Small intestine (tissue), 7 donors: ENCODE results near the gene SCAF1. TPM values are rescaled to one million over a fixed set of nuclear protein-coding genes. Genes with fewer than 3 reads are reported as not detected.
"Not testable (repeated sequence)": the region's sequence is repeated elsewhere in the genome, so short reads cannot be mapped to it uniquely, and the experiment has no call there.

ENCODE experiments used
- DNase-seq, 2 donors: peaks; one replicate each; pipeline versions ENCODE4 v3.0.0 to v3.0.0-alpha.2; 2013
- FAIRE-seq: peaks from 2 replicates; lab custom pipeline; 2012; peaks lifted over from hg19 to GRCh38; lab: Jason Lieb, UNC
- H3K27ac ChIP-seq, 3 donors: one replicate each; pipeline ENCODE4 v1.5.1; 2013; ENCODE audit warnings: low read length in 2 of 3, mild to moderate bottlenecking in 2 of 3, control low read depth in 1 of 3, inconsistent platforms in 1 of 3, low read depth in 1 of 3, moderate library complexity in 1 of 3
- H3K27me3 ChIP-seq, 3 donors: one replicate each; pipeline ENCODE4 v1.6.1; 2013; ENCODE audit warnings: low read length in 3 of 3, inconsistent platforms in 1 of 3; ENCODE audit not compliant: control insufficient read depth in 3 of 3, insufficient read depth in 3 of 3
- H3K36me3 ChIP-seq, 3 donors: one replicate each; pipeline ENCODE4 v1.6.1; 2013; ENCODE audit warnings: low read length in 3 of 3, inconsistent platforms in 1 of 3, low read depth in 1 of 3, mild to moderate bottlenecking in 1 of 3, moderate library complexity in 1 of 3; ENCODE audit not compliant: control insufficient read depth in 3 of 3, insufficient read depth in 2 of 3
- H3K4me1 ChIP-seq, 3 donors: one replicate each; pipeline ENCODE4 v1.6.1; 2013; ENCODE audit warnings: low read length in 2 of 3, inconsistent platforms in 1 of 3, low read depth in 1 of 3, mild to moderate bottlenecking in 1 of 3, moderate library complexity in 1 of 3; ENCODE audit not compliant: control insufficient read depth in 3 of 3, insufficient read depth in 2 of 3
- H3K4me3 ChIP-seq, 3 donors: one replicate each; pipeline ENCODE4 v1.5.1; 2013; ENCODE audit warnings: low read length in 3 of 3, control low read depth in 1 of 3, inconsistent platforms in 1 of 3, low read depth in 1 of 3, mild to moderate bottlenecking in 1 of 3, moderate library complexity in 1 of 3
- H3K9me3 ChIP-seq, 2 donors: one replicate each; pipeline ENCODE4 v1.6.1; 2013; ENCODE audit warnings: low read depth in 1 of 2, low read length in 1 of 2; ENCODE audit not compliant: control insufficient read depth in 2 of 2, insufficient read depth in 1 of 2
- WGBS, 3 donors: extraction: QIAGEN DNeasy Blood & Tissue Kit; methylation state at CpG; one replicate each; pipeline ENCODE4 v1.1.7; 2013; 5-methylcytosine and 5-hydroxymethylcytosine counted together
- polyA plus RNA-seq, 4 donors: library from polyadenylated mRNA; stranded (reverse) in 3 of 4; unstranded in 1 of 4; fragments of 200-250 nt in 3 of 4; fragments of 120-200 nt in 1 of 4; gene quantifications; one replicate each; pipeline versions ENCODE4 v1.2.1 to v1.2.3, GENCODE V29; 2013
- donor health status: healthy with polysubstance abuse.
- donor health status: control.
- donor health status: control.
- donor health status: Bipolar disorder and iron deficiency.
- donor health status: healthy.

The SCAF1 gene
- polyA plus RNA-seq, 4 donors = 10.5 to 36.2 (median 19.8) TPM

- no peak overlapping the region for H3K27ac ChIP-seq
- no peaks in the 10 kb centered on the region for H3K27me3 ChIP-seq
- DNase-seq (no peak), FAIRE-seq (no peak)
- H3K4me1 ChIP-seq = peaks cover 0 to 4% (median 0%) of the 10 kb centered on the region in 3 donors
- H3K36me3 ChIP-seq = peaks cover 10 to 92% (median 17%) of the 10 kb centered on the region in 3 donors
- no peak overlapping the region for H3K4me3 ChIP-seq
- 65 to 82% (median 71%) methylated on average over 4 of the region's 4 CpGs for WGBS, 3 donors
- H3K9me3 ChIP-seq = peaks cover 0 to 7% of the 10 kb centered on the region in 2 donors
Measured at GRCh38 chr19:49613374-49613773, 28.6 kb upstream of the SCAF1 start.

- Histone ChIP-seq H3K4me1 (peaks cover 0 to 4% (median 0%) of the 10 kb centered on the region in 3 donors), H3K27me3 (no peaks in the 10 kb centered on the region), H3K36me3 (peaks cover 8 to 92% (median 17%) of the 10 kb centered on the region in 3 donors), H3K4me3 (no peak overlapping the region), H3K27ac (no peak overlapping the region), H3K9me3 (peaks cover 0 to 7% of the 10 kb centered on the region in 2 donors)
- no peak for DNase-seq
- FAIRE-seq = no peak
- 75 to 81% (median 81%) methylated on average over 19 of the region's 19 CpGs for WGBS, 3 donors
Measured at GRCh38 chr19:49614096-49614833, 27.7 kb upstream of the SCAF1 start.

- Histone ChIP-seq H3K4me1 (peaks cover 0 to 4% (median 0%) of the 10 kb centered on the region in 3 donors), H3K27me3 (no peaks in the 10 kb centered on the region), H3K9me3 (peaks cover 0 to 7% of the 10 kb centered on the region in 2 donors), H3K36me3 (peaks cover 7 to 93% (median 17%) of the 10 kb centered on the region in 3 donors), H3K27ac (no peak overlapping the region), H3K4me3 (no peak overlapping the region)
- FAIRE-seq (no peak), DNase-seq (no peak)
- WGBS, 3 donors = 96 to 98% (median 97%) methylated on average over 21 to 23 of the region's 23 CpGs
Measured at GRCh38 chr19:49615861-49616260, 26.1 kb upstream of the SCAF1 start.

- H3K27me3 ChIP-seq = no peaks in the 10 kb centered on the region
- DNase-seq (no peak), FAIRE-seq (no peak)
- WGBS, 3 donors = 95 to 96% (median 96%) methylated on average over 7 of the region's 7 CpGs
- H3K36me3 ChIP-seq = peaks cover 9 to 93% (median 17%) of the 10 kb centered on the region in 3 donors
- no peak overlapping the region for H3K4me3 ChIP-seq
- H3K4me1 ChIP-seq = peaks cover 0 to 4% (median 0%) of the 10 kb centered on the region in 3 donors
- H3K27ac ChIP-seq = no peak overlapping the region
- peaks cover 0 to 7% of the 10 kb centered on the region in 2 donors for H3K9me3 ChIP-seq
Measured at GRCh38 chr19:49616532-49616931, 25.5 kb upstream of the SCAF1 start.

- WGBS, 3 donors = 90 to 95% (median 93%) methylated on average over 7 of the region's 7 CpGs
- Histone ChIP-seq H3K4me3 (no peak overlapping the region), H3K4me1 (peaks cover 0 to 4% (median 0%) of the 10 kb centered on the region in 3 donors), H3K27me3 (no peaks in the 10 kb centered on the region), H3K36me3 (peaks cover 10 to 96% (median 17%) of the 10 kb centered on the region in 3 donors), H3K27ac (no peak overlapping the region), H3K9me3 (peaks cover 0 to 7% of the 10 kb centered on the region in 2 donors)
- no peak for FAIRE-seq
- DNase-seq = no peak
Measured at GRCh38 chr19:49616945-49617344, 25.1 kb upstream of the SCAF1 start.

GRCh38 chr19:49617860-49618259 lies 24.1 kb upstream of the SCAF1 start:
- H3K27ac ChIP-seq, FAIRE-seq, H3K4me3 ChIP-seq, H3K4me1 ChIP-seq, H3K9me3 ChIP-seq, DNase-seq, H3K27me3 ChIP-seq: not testable (repeated sequence)
- WGBS, 3 donors = 92 to 93% (median 92%) methylated on average over 13 of the region's 13 CpGs
- peaks cover 10 to 92% (median 17%) of the 10 kb centered on the region in 3 donors for H3K36me3 ChIP-seq

- Histone ChIP-seq H3K36me3 (peaks cover 4 to 83% (median 20%) of the 10 kb centered on the region in 3 donors), H3K9me3 (no peaks in the 10 kb centered on the region), H3K27me3 (no peaks in the 10 kb centered on the region), H3K4me3 (no peak overlapping the region), H3K27ac (no peak overlapping the region), H3K4me1 (no peaks in the 10 kb centered on the region)
- WGBS, 3 donors = 76 to 80% (median 78%) methylated on average over 24 to 27 of the region's 27 CpGs
- DNase-seq (no peak), FAIRE-seq (no peak)
Measured at GRCh38 chr19:49624967-49625910, 16.8 kb upstream of the SCAF1 start.

GRCh38 chr19:49626226-49626625 lies 15.8 kb upstream of the SCAF1 start:
- FAIRE-seq (no peak), DNase-seq (no peak)
- H3K4me3 ChIP-seq = no peak overlapping the region
- H3K27ac ChIP-seq = no peak overlapping the region
- WGBS, 3 donors = 87 to 93% (median 87%) methylated on average over 11 of the region's 11 CpGs
- H3K9me3 ChIP-seq = no peaks in the 10 kb centered on the region
- H3K36me3 ChIP-seq = peaks cover 4 to 77% (median 20%) of the 10 kb centered on the region in 3 donors
- H3K4me1 ChIP-seq = peaks cover 0 to 7% (median 0%) of the 10 kb centered on the region in 3 donors
- no peaks in the 10 kb centered on the region for H3K27me3 ChIP-seq
